GM23338 (cell line): ENCODE data around the gene C1RL. TPM values are rescaled to one million over a fixed set of nuclear protein-coding genes. Genes with fewer than 3 reads are reported as not detected.

Experiments used
- ATAC-seq: fragments of 200-7000 bp; cut with Tn5 transposase; 3 replicates; pipeline ENCODE4 v1.9.1; 2020
- DNase-seq: peaks from one replicate; pipeline ENCODE4 v3.0.0-alpha.2; 2015; ENCODE audit warnings: low spot score
- H2AFZ ChIP-seq: fragments of 200-600 bp; sonication (generic); 2 replicates; pipeline ENCODE4 v1.8.0; 2016; ENCODE audit warnings: antibody characterized with exemption, mild to moderate bottlenecking, moderate library complexity
- H3F3A ChIP-seq: fragments of 200-600 bp; sonication (generic); replicated peaks from 2 replicates; pipeline ENCODE4 v1.8.0; 2017; ENCODE audit warnings: antibody characterized with exemption, mixed run types, low read depth
- H3K27ac ChIP-seq: fragments of 200-600 bp; sonication (generic); 2 replicates; pipeline ENCODE4 v1.6.1; 2016; ENCODE audit warnings: low read depth
- H3K27me3 ChIP-seq: fragments of 200-600 bp; sonication (generic); 2 replicates; pipeline ENCODE4 v1.8.0; 2016; ENCODE audit warnings: mild to moderate bottlenecking, mixed run types, moderate library complexity; ENCODE audit not compliant: insufficient read depth
- H3K36me3 ChIP-seq: fragments of 200-600 bp; sonication (generic); 2 replicates; pipeline ENCODE4 v1.8.0; 2016; ENCODE audit warnings: mild to moderate bottlenecking; ENCODE audit not compliant: insufficient read depth
- H3K4me1 ChIP-seq: fragments of 200-600 bp; sonication (generic); 2 replicates; pipeline ENCODE4 v1.8.0; 2016; ENCODE audit warnings: mild to moderate bottlenecking, moderate library complexity; ENCODE audit not compliant: insufficient read depth
- H3K4me2 ChIP-seq: fragments of 200-600 bp; sonication (generic); 2 replicates; pipeline ENCODE4 v1.7.1; 2017; ENCODE audit warnings: mixed run types
- H3K4me3 ChIP-seq: fragments of 200-600 bp; sonication (generic); 2 replicates; pipeline ENCODE4 v1.6.1; 2016; ENCODE audit warnings: mixed run types
- H3K79me2 ChIP-seq: fragments of 200-600 bp; sonication (generic); replicated peaks from 2 replicates; pipeline ENCODE4 v1.8.0; 2017; ENCODE audit warnings: mild to moderate bottlenecking; ENCODE audit not compliant: insufficient read depth
- H3K9me2 ChIP-seq: fragments of 200-600 bp; sonication (generic); 2 replicates; pipeline ENCODE4 v1.8.0; 2017; ENCODE audit not compliant: insufficient read depth
- H4K20me1 ChIP-seq: fragments of 200-600 bp; sonication (generic); replicated peaks from 2 replicates; pipeline ENCODE4 v1.8.0; 2017; ENCODE audit warnings: mild to moderate bottlenecking; ENCODE audit not compliant: insufficient read depth
- H3K27ac Mint-ChIP-seq: 2 replicates; pipeline ENCODE4 v1.8.0; 2020; ENCODE audit warnings: inconsistent platforms, mild to moderate bottlenecking, moderate library complexity, mixed read lengths
- H3K27me3 Mint-ChIP-seq: 3 replicates; pipeline ENCODE4 v1.8.0; 2022; ENCODE audit warnings: low read depth, mild to moderate bottlenecking, moderate library complexity, mixed read lengths, inconsistent platforms; ENCODE audit not compliant: insufficient read depth, poor library complexity
- H3K36me3 Mint-ChIP-seq: 3 replicates; pipeline ENCODE4 v1.8.0; 2021; ENCODE audit warnings: low read depth, mild to moderate bottlenecking, inconsistent platforms, moderate library complexity, mixed read lengths
- H3K4me1 Mint-ChIP-seq: 3 replicates; pipeline ENCODE4 v1.8.0; 2020; ENCODE audit warnings: mild to moderate bottlenecking, inconsistent platforms, mixed read lengths
- H3K4me3 Mint-ChIP-seq: 3 replicates; pipeline ENCODE4 v1.8.0; 2021; ENCODE audit warnings: moderate library complexity, mild to moderate bottlenecking, inconsistent platforms, mixed read lengths
- H3K9me3 Mint-ChIP-seq: 3 replicates; pipeline ENCODE4 v1.8.0; 2020; ENCODE audit warnings: moderate library complexity, mild to moderate bottlenecking, inconsistent platforms, mixed read lengths
- CREB1 ChIP-seq: fragments of 250-450 bp; sonication (Bioruptor Pico); IDR thresholded peaks from 2 replicates; pipeline ENCODE4 v1.5.0; 2020; ENCODE audit warnings: low read depth, mild to moderate bottlenecking, moderate library complexity
- CTCF ChIP-seq, 2 experiments: fragments of 200-600 bp in 1 of 2; sonication (generic) in 1 of 2; conservative IDR thresholded peaks; 2 replicates each; pipeline versions ENCODE4 v1.5.1 to v1.6.1; 2016 to 2017; ENCODE audit warnings: antibody characterized with exemption in 2 of 2, low read depth in 2 of 2, mild to moderate bottlenecking in 2 of 2, moderate library complexity in 1 of 2
- ETS1 ChIP-seq: IDR thresholded peaks from 2 replicates; pipeline ENCODE4 v1.6.1; 2016; ENCODE audit warnings: antibody characterized with exemption
- EZH2 ChIP-seq: fragments of 200-600 bp; sonication (generic); IDR thresholded peaks from one replicate; pipeline ENCODE4 v1.8.0; 2017; ENCODE audit warnings: antibody characterized with exemption, mild to moderate bottlenecking, low read depth; ENCODE audit not compliant: unreplicated experiment
- EZH2phosphoT487 ChIP-seq: fragments of 200-600 bp; sonication (generic); IDR thresholded peaks from one replicate; pipeline ENCODE4 v1.8.1; 2018; ENCODE audit warnings: antibody characterized with exemption; ENCODE audit not compliant: unreplicated experiment
- JUNB ChIP-seq: IDR thresholded peaks from one replicate; pipeline ENCODE4 v1.6.1; 2016; ENCODE audit warnings: antibody characterized with exemption; ENCODE audit not compliant: unreplicated experiment
- NANOG ChIP-seq: IDR thresholded peaks from 2 replicates; pipeline ENCODE4 v1.6.1; 2016; ENCODE audit warnings: antibody characterized with exemption, borderline replicate concordance
- POLR2AphosphoS5 ChIP-seq: IDR thresholded peaks from 2 replicates; pipeline ENCODE4 v1.6.1; 2016; ENCODE audit warnings: antibody characterized with exemption, low read depth
- REST ChIP-seq: IDR thresholded peaks from one replicate; pipeline ENCODE4 v1.6.1; 2018; ENCODE audit warnings: antibody characterized with exemption; ENCODE audit not compliant: unreplicated experiment
- STAT1 ChIP-seq: IDR thresholded peaks from one replicate; pipeline ENCODE4 v1.6.1; 2016; ENCODE audit warnings: antibody characterized with exemption; ENCODE audit not compliant: unreplicated experiment
- ZNF114 ChIP-seq: fragments of 250-450 bp; sonication (Bioruptor Pico); IDR thresholded peaks from 2 replicates; pipeline ENCODE4 v1.5.0; 2020; ENCODE audit warnings: mild to moderate bottlenecking, moderate library complexity
- ZNF331 ChIP-seq: fragments of 250-450 bp; sonication (Bioruptor Pico); IDR thresholded peaks from 2 replicates; pipeline ENCODE4 v1.5.0; 2020; ENCODE audit warnings: low read depth, mild to moderate bottlenecking, moderate library complexity
- ZNF462 ChIP-seq: fragments of 250-450 bp; sonication (Bioruptor Pico); IDR thresholded peaks from 2 replicates; pipeline ENCODE4 v1.5.0; 2020; ENCODE audit warnings: mild to moderate bottlenecking, moderate library complexity
- polyA plus RNA-seq: library from polyadenylated mRNA; unstranded; fragments of >200 nt; fragmentation: Nextera tagmentation; extraction: Ambion mirVana; gene quantifications from 2 replicates; pipeline ENCODE4 v1.2.1, GENCODE V29; 2016
- total RNA-seq: library from RNA; depleted of rRNA; stranded (reverse); fragments of >200 nt; shearing (Covaris generic); gene quantifications from 2 replicates; pipeline ENCODE4 v1.2.3, GENCODE V29; 2014

The C1RL gene
- total and polyA plus RNA-seq, 2 experiments from 2014 or later: 7.3 to 8.8 TPM

GRCh38 chr12:7117670-7118069, 8.7 kb upstream of the C1RL start:
- no peaks in the 10 kb centered on the region for H4K20me1 ChIP-seq
- no peak overlapping the region for H2AFZ ChIP-seq
- no peak overlapping the region for H3K4me2 ChIP-seq
- no peaks in the 10 kb centered on the region for H3K27me3 ChIP-seq
- TF ChIP-seq EZH2 (no peak), EZH2phosphoT487 (no peak), ZNF462 (CRISPR knock-in tag) (no peak), ZNF114 (CRISPR knock-in tag) (no peak), REST (no peak), POLR2AphosphoS5 (no peak), CTCF (conservative IDR thresholded peaks at IDR 0.05; ENCODE audit: low read depth in 2 of 2) (no peak), NANOG (no peak), ETS1 (no peak), ZNF331 (CRISPR knock-in tag) (no peak), STAT1 (no peak), JUNB (no peak), CREB1 (CRISPR knock-in tag) (no peak)
- no peak overlapping the region for H3K4me3 ChIP-seq
- Mint-ChIP-seq H3K27me3 (peaks cover 5% of the 10 kb centered on the region), H3K4me1 (peaks cover 4% of the 10 kb centered on the region; the same call in 1 of the 3 replicates), H3K27ac (no peak overlapping the region), H3K36me3 (no peaks in the 10 kb centered on the region; the same call in 2 of the 3 replicates), H3K4me3 (no peak overlapping the region), H3K9me3 (no peaks in the 10 kb centered on the region)
- no peaks in the 10 kb centered on the region for H3K79me2 ChIP-seq
- no peak for DNase-seq
- no peak for ATAC-seq
- no peaks in the 10 kb centered on the region for H3K4me1 ChIP-seq
- H3K36me3 ChIP-seq: no peaks in the 10 kb centered on the region
- H3K9me2 ChIP-seq: no peaks in the 10 kb centered on the region
- H3K27ac ChIP-seq: no peak overlapping the region
- no peaks in the 10 kb centered on the region for H3F3A ChIP-seq
